SK-N-DZ (cell line): ENCODE measurements around the gene PF4V1.

Source experiments
- DNase-seq: peaks from one replicate; pipeline ENCODE4 v3.0.0-alpha.2; 2015; ENCODE audit warnings: low spot score

PF4V1 gene

GRCh38 chr4:73902038-73902637 lies 49.0 kb downstream of the PF4V1 start:
- no peak for DNase-seq

GRCh38 chr4:73902817-73903547 lies 49.9 kb downstream of the PF4V1 start:
- DNase-seq: no peak
